Endothelial cell (in vitro differentiated cells): ENCODE data around the gene MACROD2. TPM values are rescaled to one million over a fixed set of nuclear protein-coding genes. Genes with fewer than 3 reads are reported as not detected.

Source experiments
- DNase-seq: peaks from one replicate; pipeline ENCODE4 v3.0.0; 2021; ENCODE audit warnings: low spot score
- H3K27ac Mint-ChIP-seq: one replicate; pipeline ENCODE4 v1.8.0; 2021; ENCODE audit warnings: mixed read lengths, inconsistent platforms; ENCODE audit not compliant: unreplicated experiment
- H3K27me3 Mint-ChIP-seq: one replicate; pipeline ENCODE4 v1.8.0; 2021; ENCODE audit warnings: mild to moderate bottlenecking, moderate library complexity, mixed read lengths, inconsistent platforms; ENCODE audit not compliant: unreplicated experiment
- H3K36me3 Mint-ChIP-seq: one replicate; pipeline ENCODE4 v1.8.0; 2021; ENCODE audit warnings: mild to moderate bottlenecking, low read depth, mixed read lengths, inconsistent platforms; ENCODE audit not compliant: unreplicated experiment
- H3K4me1 Mint-ChIP-seq: one replicate; pipeline ENCODE4 v1.8.0; 2021; ENCODE audit warnings: mild to moderate bottlenecking, mixed read lengths, inconsistent platforms; ENCODE audit not compliant: unreplicated experiment
- H3K4me3 Mint-ChIP-seq: one replicate; pipeline ENCODE4 v1.8.0; 2021; ENCODE audit warnings: mild to moderate bottlenecking, mixed read lengths, inconsistent platforms; ENCODE audit not compliant: unreplicated experiment
- H3K9me3 Mint-ChIP-seq: one replicate; pipeline ENCODE4 v1.8.0; 2021; ENCODE audit warnings: mixed read lengths, inconsistent platforms; ENCODE audit not compliant: unreplicated experiment
- total RNA-seq: library from RNA; stranded (reverse); fragmentation: NEBNext Ultra II Directional; extraction: Animal tissue kit (Norgen Biotek cat#: 25700); gene quantifications from one replicate; pipeline ENCODE4 v1.2.1, GENCODE V29; 2021; ENCODE audit not compliant: unreplicated experiment
- TF ChIP-seq, protein P1 (sequence below): fragments of 200-600 bp; sonication (generic); IDR thresholded peaks from one replicate; pipeline ENCODE4 v1.5.0; 2021; ENCODE audit warnings: antibody characterized with exemption; ENCODE audit not compliant: unreplicated experiment

MACROD2 gene
- total RNA-seq, 1 donor from 2014 or later = 6.4 TPM

GRCh38 chr20:14410869-14411555 lies 415.7 kb downstream of the MACROD2 start:
- H3K9me3 Mint-ChIP-seq = no peaks in the 10 kb centered on the region

GRCh38 chr20:14412065-14412681 lies 416.9 kb downstream of the MACROD2 start:
- H3K27ac Mint-ChIP-seq = no peak overlapping the region
- no peaks in the 10 kb centered on the region for H3K9me3 Mint-ChIP-seq
- no peaks in the 10 kb centered on the region for H3K36me3 Mint-ChIP-seq
- TF ChIP-seq, protein P1, sequence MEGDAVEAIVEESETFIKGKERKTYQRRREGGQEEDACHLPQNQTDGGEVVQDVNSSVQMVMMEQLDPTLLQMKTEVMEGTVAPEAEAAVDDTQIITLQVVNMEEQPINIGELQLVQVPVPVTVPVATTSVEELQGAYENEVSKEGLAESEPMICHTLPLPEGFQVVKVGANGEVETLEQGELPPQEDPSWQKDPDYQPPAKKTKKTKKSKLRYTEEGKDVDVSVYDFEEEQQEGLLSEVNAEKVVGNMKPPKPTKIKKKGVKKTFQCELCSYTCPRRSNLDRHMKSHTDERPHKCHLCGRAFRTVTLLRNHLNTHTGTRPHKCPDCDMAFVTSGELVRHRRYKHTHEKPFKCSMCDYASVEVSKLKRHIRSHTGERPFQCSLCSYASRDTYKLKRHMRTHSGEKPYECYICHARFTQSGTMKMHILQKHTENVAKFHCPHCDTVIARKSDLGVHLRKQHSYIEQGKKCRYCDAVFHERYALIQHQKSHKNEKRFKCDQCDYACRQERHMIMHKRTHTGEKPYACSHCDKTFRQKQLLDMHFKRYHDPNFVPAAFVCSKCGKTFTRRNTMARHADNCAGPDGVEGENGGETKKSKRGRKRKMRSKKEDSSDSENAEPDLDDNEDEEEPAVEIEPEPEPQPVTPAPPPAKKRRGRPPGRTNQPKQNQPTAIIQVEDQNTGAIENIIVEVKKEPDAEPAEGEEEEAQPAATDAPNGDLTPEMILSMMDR = no peak
- DNase-seq = no peak
- no peak overlapping the region for H3K4me3 Mint-ChIP-seq
- no peaks in the 10 kb centered on the region for H3K27me3 Mint-ChIP-seq
- H3K4me1 Mint-ChIP-seq = peaks cover 4% of the 10 kb centered on the region

More at GRCh38 chr20:14410869-14411555, 415.7 kb downstream of the MACROD2 start:
- H3K27me3 Mint-ChIP-seq = no peaks in the 10 kb centered on the region
- no peaks in the 10 kb centered on the region for H3K36me3 Mint-ChIP-seq
- H3K4me1 Mint-ChIP-seq = peaks cover 6% of the 10 kb centered on the region
- no peak for DNase-seq
- H3K4me3 Mint-ChIP-seq = no peak overlapping the region
- TF ChIP-seq, protein P1 = no peak
- H3K27ac Mint-ChIP-seq = no peak overlapping the region

GRCh38 chr20:14413835-14414234 lies 418.5 kb downstream of the MACROD2 start:
- H3K27me3 Mint-ChIP-seq = no peaks in the 10 kb centered on the region
- TF ChIP-seq, protein P1 = no peak
- no peaks in the 10 kb centered on the region for H3K36me3 Mint-ChIP-seq
- no peak overlapping the region for H3K4me3 Mint-ChIP-seq
- no peak for DNase-seq
- H3K27ac Mint-ChIP-seq = no peak overlapping the region
- H3K4me1 Mint-ChIP-seq = peaks cover 4% of the 10 kb centered on the region
- H3K9me3 Mint-ChIP-seq = no peaks in the 10 kb centered on the region

GRCh38 chr20:14414560-14414959 lies 419.2 kb downstream of the MACROD2 start:
- no peak for DNase-seq
- peaks cover 4% of the 10 kb centered on the region for H3K4me1 Mint-ChIP-seq
- H3K27me3 Mint-ChIP-seq = no peaks in the 10 kb centered on the region
- no peaks in the 10 kb centered on the region for H3K9me3 Mint-ChIP-seq
- H3K27ac Mint-ChIP-seq = no peak overlapping the region
- TF ChIP-seq, protein P1 = no peak
- H3K4me3 Mint-ChIP-seq = no peak overlapping the region
- no peaks in the 10 kb centered on the region for H3K36me3 Mint-ChIP-seq

GRCh38 chr20:14415467-14415866 lies 420.2 kb downstream of the MACROD2 start:
- TF ChIP-seq, protein P1 = no peak
- Mint-ChIP-seq H3K27me3 (no peaks in the 10 kb centered on the region), H3K36me3 (no peaks in the 10 kb centered on the region), H3K9me3 (no peaks in the 10 kb centered on the region), H3K27ac (no peak overlapping the region), H3K4me1 (peaks cover 4% of the 10 kb centered on the region), H3K4me3 (no peak overlapping the region)
- no peak for DNase-seq
